HEK293T (cell line): ENCODE results near the gene STPG1.
"Not testable (repeated sequence)": the region's sequence is repeated elsewhere in the genome, so short reads cannot be mapped to it uniquely, and the experiment has no call there.

Experiments
- CTCF ChIA-PET: fragments of 350-600 bp; formaldehyde crosslinking; extraction: SDS; loops from one replicate; lab custom pipeline; 2021; ENCODE audit warnings: antibody characterized with exemption, inconsistent platforms; lab: Yijun Ruan, JAX
- POLR2A ChIA-PET: fragments of 350-600 bp; formaldehyde crosslinking; extraction: SDS; loops from one replicate; lab custom pipeline; 2020; ENCODE audit warnings: antibody characterized with exemption, inconsistent platforms; lab: Yijun Ruan, JAX
- DNase-seq: peaks from one replicate; pipeline ENCODE4 v3.0.0; 2012; ENCODE audit warnings: mixed read lengths; ENCODE audit errors: extremely low spot score
- ARNT ChIP-seq: fragments of 450-650 bp; IDR thresholded peaks from 2 replicates; pipeline ENCODE4 v1.6.1; 2017; ENCODE audit warnings: mild to moderate bottlenecking
- BHLHE40 ChIP-seq: fragments of 450-650 bp; IDR thresholded peaks from 2 replicates; pipeline ENCODE4 v1.6.1; 2016; ENCODE audit warnings: mild to moderate bottlenecking, moderate library complexity, borderline replicate concordance
- CTBP1 ChIP-seq: fragments of 450-650 bp; IDR thresholded peaks from 2 replicates; pipeline ENCODE4 v1.6.1; 2016; ENCODE audit warnings: borderline replicate concordance
- ELF4 ChIP-seq: fragments of 450-650 bp; IDR thresholded peaks from 2 replicates; pipeline ENCODE4 v1.6.1; 2017; ENCODE audit warnings: antibody characterized with exemption
- FOXA1 ChIP-seq: fragments of 450-650 bp; IDR thresholded peaks from 2 replicates; pipeline ENCODE4 v1.6.1; 2016; ENCODE audit warnings: mild to moderate bottlenecking
- FOXK2 ChIP-seq: fragments of 450-650 bp; IDR thresholded peaks from 2 replicates; pipeline ENCODE4 v1.6.1; 2016; ENCODE audit warnings: mild to moderate bottlenecking
- FOXM1 ChIP-seq: fragments of 450-650 bp; IDR thresholded peaks from 2 replicates; pipeline ENCODE4 v1.6.1; 2017; ENCODE audit warnings: mild to moderate bottlenecking, borderline replicate concordance
- HDGF ChIP-seq: fragments of 450-650 bp; IDR thresholded peaks from 2 replicates; pipeline ENCODE4 v1.6.1; 2017; ENCODE audit warnings: antibody characterized with exemption, borderline replicate concordance
- L3MBTL2 ChIP-seq: fragments of 450-650 bp; conservative IDR thresholded peaks from 2 replicates; pipeline ENCODE4 v1.6.1; 2016; ENCODE audit warnings: mild to moderate bottlenecking
- LEF1 ChIP-seq: fragments of 450-650 bp; IDR thresholded peaks from 2 replicates; pipeline ENCODE4 v1.6.1; 2017; ENCODE audit warnings: mild to moderate bottlenecking, borderline replicate concordance
- NFRKB ChIP-seq: fragments of 450-650 bp; IDR thresholded peaks from 2 replicates; pipeline ENCODE4 v1.6.1; 2016; ENCODE audit warnings: mild to moderate bottlenecking, moderate library complexity
- PKNOX1 ChIP-seq: fragments of 450-650 bp; IDR thresholded peaks from 2 replicates; pipeline ENCODE4 v1.6.1; 2016
- SP1 ChIP-seq: fragments of 450-650 bp; IDR thresholded peaks from 2 replicates; pipeline ENCODE4 v1.6.1; 2017
- SUZ12 ChIP-seq: fragments of 450-650 bp; IDR thresholded peaks from 2 replicates; pipeline ENCODE4 v1.6.1; 2016; ENCODE audit warnings: mild to moderate bottlenecking
- TARDBP ChIP-seq: fragments of 450-650 bp; IDR thresholded peaks from 2 replicates; pipeline ENCODE4 v1.6.1; 2016
- ZNF384 ChIP-seq: fragments of 450-650 bp; IDR thresholded peaks from 2 replicates; pipeline ENCODE4 v1.6.1; 2016

The STPG1 gene

GRCh38 chr1:24452922-24453485, 39.4 kb upstream of the STPG1 start:
- TF ChIP-seq BHLHE40, result no peak
- POLR2A ChIA-PET, result no interaction called here
- CTCF ChIA-PET, result no interaction called here
- DNase-seq, result no peak

GRCh38 chr1:24451746-24452145, 38.2 kb upstream of the STPG1 start:
- TF ChIP-seq ELF4, result no peak
- no peak for TF ChIP-seq LEF1
- no peak for TF ChIP-seq SP1
- TF ChIP-seq TARDBP, result no peak
- no peak for TF ChIP-seq L3MBTL2
- no peak for TF ChIP-seq HDGF
- DNase-seq, result no peak
- ChIA-PET POLR2A (no interaction called here), CTCF (interaction anchor here (0.7 kb wide), 1 partner anchor 459 kb away, joined by 3 read pairs; no protein-coding TSS in a partner anchor)

- POLR2A ChIA-PET, result no interaction called here
- no peak for TF ChIP-seq HDGF
- TF ChIP-seq BHLHE40, result no peak
- TF ChIP-seq FOXM1, result no peak
- no peak for TF ChIP-seq SUZ12
- no peak for TF ChIP-seq FOXK2
- TF ChIP-seq LEF1, result no peak
- TF ChIP-seq PKNOX1, result no peak
- TF ChIP-seq L3MBTL2, result no peak
- no peak for TF ChIP-seq ARNT
- no peak for TF ChIP-seq CTBP1
- no peak for TF ChIP-seq ZNF384
- no peak for DNase-seq
- CTCF ChIA-PET, result no interaction called here
Observed at GRCh38 chr1:24450857-24451397, 37.3 kb upstream of the STPG1 start.

- DNase-seq, result no peak
- ChIA-PET CTCF (no interaction called here), POLR2A (no interaction called here)
- TF ChIP-seq PKNOX1 (no peak), ARNT (no peak), TARDBP (no peak), NFRKB (no peak), HDGF (no peak), BHLHE40 (no peak), SUZ12 (no peak)
Observed at GRCh38 chr1:24450316-24450715, 36.7 kb upstream of the STPG1 start.

GRCh38 chr1:24446446-24446845, 32.9 kb upstream of the STPG1 start:
- DNase-seq, POLR2A ChIA-PET, CTCF ChIA-PET: not testable (repeated sequence)

- DNase-seq, result no peak
- no peak for TF ChIP-seq LEF1
- no peak for TF ChIP-seq ARNT
- no peak for TF ChIP-seq SP1
- TF ChIP-seq PKNOX1, result no peak
- TF ChIP-seq FOXK2, result no peak
- TF ChIP-seq TARDBP, result no peak
- no peak for TF ChIP-seq CTBP1
- TF ChIP-seq HDGF, result no peak
- no peak for TF ChIP-seq FOXA1
- no peak for TF ChIP-seq BHLHE40
- TF ChIP-seq ELF4, result no peak
- TF ChIP-seq FOXM1, result no peak
- TF ChIP-seq ZNF384, result no peak
- no peak for TF ChIP-seq NFRKB
- no peak for TF ChIP-seq L3MBTL2
- TF ChIP-seq SUZ12, result no peak
- POLR2A ChIA-PET, result no interaction called here
- CTCF ChIA-PET, result interaction anchor here (1.6 kb wide), 1 partner anchor 28 kb away, joined by 6 read pairs; the partner anchor contains the start of gene NIPAL3
Observed at GRCh38 chr1:24443241-24443656, 29.7 kb upstream of the STPG1 start.

GRCh38 chr1:24442764-24443163, 29.2 kb upstream of the STPG1 start:
- ChIA-PET POLR2A (no interaction called here), CTCF (interaction anchor here (0.7 to 1.6 kb wide), 2 partner anchors 27 to 100 kb away, joined by 3 to 6 read pairs; partner anchors contain the start of gene NIPAL3)

More at GRCh38 chr1:24442764-24443163, 29.2 kb upstream of the STPG1 start:
- no peak for TF ChIP-seq L3MBTL2
- no peak for DNase-seq
